PC-3 (cell line): Measurements from ENCODE around the gene ERN2. TPM values are rescaled to one million over a fixed set of nuclear protein-coding genes. Genes with fewer than 3 reads are reported as not detected.

Source experiments
- ATAC-seq: fragments of 200-7000 bp; cut with Tn5 transposase; 2 replicates; pipeline ENCODE4 v1.9.1; 2020; ENCODE audit warnings: mild to moderate bottlenecking, moderate library complexity
- BruUV-seq: library from RNA; stranded (reverse); fragments of 400-500 nt; replicated peaks from 2 replicates; lab custom pipeline; 2021; lab: Mats Ljungman, UMichigan
- CTCF ChIA-PET: fragments of 300-600 bp; sonication (Branson Sonifier 250); formaldehyde crosslinking; loops from one replicate; lab custom pipeline; 2022; ENCODE audit warnings: antibody characterized with exemption; lab: Charles Lee
- POLR2A ChIA-PET: fragments of 300-600 bp; sonication (Branson Sonifier 250); formaldehyde crosslinking; loops from one replicate; lab custom pipeline; 2022; ENCODE audit warnings: antibody characterized with exemption; ENCODE audit not compliant: unreplicated experiment; lab: Charles Lee
- DNase-seq: peaks from one replicate; pipeline ENCODE4 v3.0.0-alpha.2; 2015
- H2AFZ ChIP-seq: fragments of 300-600 bp; sonication (generic); 2 replicates; pipeline ENCODE4 v1.6.0; 2016; ENCODE audit warnings: antibody characterized with exemption, low read length
- H3F3A ChIP-seq: fragments of 300-600 bp; sonication (generic); one replicate; pipeline ENCODE4 v1.6.0; 2017; ENCODE audit warnings: antibody characterized with exemption, low read length, control low read depth, mild to moderate bottlenecking; ENCODE audit not compliant: unreplicated experiment
- H3K27ac ChIP-seq: fragments of 300-600 bp; sonication (generic); 2 replicates; pipeline ENCODE4 v1.5.1; 2016; ENCODE audit warnings: mild to moderate bottlenecking, low read length
- H3K27me3 ChIP-seq: fragments of 300-600 bp; sonication (generic); 2 replicates; pipeline ENCODE4 v1.6.1; 2016; ENCODE audit warnings: low read length, mixed read lengths
- H3K36me3 ChIP-seq: fragments of 300-600 bp; sonication (generic); 2 replicates; pipeline ENCODE4 v1.6.1; 2016; ENCODE audit warnings: low read depth, mixed run types, low read length, mixed read lengths
- H3K4me1 ChIP-seq: fragments of 300-600 bp; sonication (generic); 2 replicates; pipeline ENCODE4 v1.5.1; 2016; ENCODE audit warnings: low read length; ENCODE audit not compliant: insufficient read depth
- H3K4me2 ChIP-seq: fragments of 300-600 bp; sonication (generic); 2 replicates; pipeline ENCODE4 v1.6.0; 2016; ENCODE audit warnings: low read length
- H3K4me3 ChIP-seq: fragments of 300-600 bp; sonication (generic); 2 replicates; pipeline ENCODE4 v1.5.1; 2016; ENCODE audit warnings: mild to moderate bottlenecking, low read length, mixed read lengths
- H3K79me2 ChIP-seq: fragments of 300-600 bp; sonication (generic); 2 replicates; pipeline ENCODE4 v1.6.1; 2017; ENCODE audit warnings: low read length, mixed read lengths
- H3K9ac ChIP-seq: fragments of 300-600 bp; sonication (generic); 2 replicates; pipeline ENCODE4 v1.6.0; 2016; ENCODE audit warnings: mild to moderate bottlenecking, low read length
- H3K9me2 ChIP-seq: fragments of 300-600 bp; sonication (generic); replicated peaks from 2 replicates; pipeline ENCODE4 v1.6.1; 2016; ENCODE audit warnings: mixed run types, low read length, mixed read lengths
- H3K9me3 ChIP-seq: fragments of 300-600 bp; sonication (generic); 2 replicates; pipeline ENCODE4 v1.6.1; 2016; ENCODE audit warnings: low read length, mixed read lengths
- H4K20me1 ChIP-seq: fragments of 300-600 bp; sonication (generic); 2 replicates; pipeline ENCODE4 v1.6.1; 2016; ENCODE audit warnings: low read length, mixed read lengths
- CTCF ChIP-seq: fragments of 300-600 bp; sonication (generic); conservative IDR thresholded peaks from 2 replicates; pipeline ENCODE4 v1.5.1; 2017; ENCODE audit warnings: antibody characterized with exemption, low read depth, mild to moderate bottlenecking, low read length
- EZH2 ChIP-seq: fragments of 300-600 bp; sonication (generic); IDR thresholded peaks from one replicate; pipeline ENCODE4 v1.6.1; 2017; ENCODE audit warnings: antibody characterized with exemption, mild to moderate bottlenecking, low read length; ENCODE audit not compliant: unreplicated experiment
- EZH2phosphoT487 ChIP-seq: fragments of 300-600 bp; sonication (generic); IDR thresholded peaks from 2 replicates; pipeline ENCODE4 v1.6.1; 2018; ENCODE audit warnings: mild to moderate bottlenecking, antibody characterized with exemption, low read length, borderline replicate concordance
- intact Hi-C: fragments of 100-400 bp; cut with micrococcal nuclease; formaldehyde crosslinking; loops from 2 replicates; pipeline ENCODE4 v1.9.0; 2023
- total RNA-seq: library from RNA; depleted of rRNA; stranded (reverse); fragments of >200 nt; gene quantifications from 2 replicates; pipeline ENCODE4 v1.2.3, GENCODE V29; 2014

ERN2 gene
- total RNA-seq, 1 experiment from 2014 or later = not detected

- Histone ChIP-seq H3K27me3 (no peaks in the 10 kb centered on the region), H3K4me2 (peak within 1 kb of the TSS; percentile 91), H3K9me2 (no peaks in the 10 kb centered on the region), H3K4me3 (peak within 1 kb of the TSS; percentile 100), H3K36me3 (peaks cover 19% of the 10 kb centered on the region; the same call in 1 of the 2 replicates), H4K20me1 (peaks cover 11% of the 10 kb centered on the region; the same call in 1 of the 2 replicates), H3K9ac (peak within 1 kb of the TSS; percentile 89), H3K9me3 (no peaks in the 10 kb centered on the region), H3F3A (no peaks in the 10 kb centered on the region), H2AFZ (peak within 1 kb of the TSS; percentile 82), H3K79me2 (peaks cover 44% of the 10 kb centered on the region), H3K4me1 (peaks cover 23% of the 10 kb centered on the region), H3K27ac (peak within 1 kb of the TSS; percentile 70)
- CTCF ChIA-PET = interaction anchor here (0.6 to 1.4 kb wide), 3 partner anchors 9 to 332 kb away, joined by 3 to 4 read pairs (median 3); no protein-coding TSS in a partner anchor
- DNase-seq (peak; percentile 89), ATAC-seq (peak; percentile 89)
- POLR2A ChIA-PET = no interaction called here
- intact Hi-C loops = loop anchor here (1.0 to 5.0 kb wide), 2 partner anchors 8 to 359 kb away; no protein-coding TSS in a partner anchor
- TSS peak; percentile 54 for BruUV-seq
- TF ChIP-seq EZH2phosphoT487 (no peak), EZH2 (no peak), CTCF (peak; percentile 42; the same call in 1 of the 2 replicates)
Observed at GRCh38 chr16:23678430-23679273, 34.4 kb downstream of the ERN2 start, which contains the start of gene PLK1. Gene PLK1, plus strand, starts transcription at chr16:23678889. Its CDS starts 44 bp downstream, at chr16:23678933.

GRCh38 chr16:23676924-23677480 lies 36.0 kb downstream of the ERN2 start:
- H3K9me2 ChIP-seq = no peaks in the 10 kb centered on the region
- H3K9me3 ChIP-seq = no peaks in the 10 kb centered on the region
- TF ChIP-seq CTCF (no peak), EZH2 (no peak), EZH2phosphoT487 (no peak)
- peak overlapping the region; percentile 28; the same call in 1 of the 2 replicates for H3K27ac ChIP-seq
- H3K9ac ChIP-seq = no peak overlapping the region
- peaks cover 34% of the 10 kb centered on the region for H3K79me2 ChIP-seq
- H3K4me3 ChIP-seq = no peak overlapping the region
- no TSS peak for BruUV-seq
- H3K4me2 ChIP-seq = no peak overlapping the region
- no peaks in the 10 kb centered on the region for H3K27me3 ChIP-seq
- H3F3A ChIP-seq = no peaks in the 10 kb centered on the region
- ChIA-PET CTCF (interaction anchor here (1.4 kb wide), 1 partner anchor 333 kb away, joined by 3 read pairs; no protein-coding TSS in a partner anchor), POLR2A (no interaction called here)
- intact Hi-C loops = loop anchor here (5.0 kb wide), 1 partner anchor 360 kb away; no protein-coding TSS in a partner anchor
- DNase-seq = peak; percentile 33
- ATAC-seq = no peak
- peaks cover 23% of the 10 kb centered on the region for H3K4me1 ChIP-seq
- H4K20me1 ChIP-seq = peaks cover 11% of the 10 kb centered on the region; the same call in 1 of the 2 replicates
- H3K36me3 ChIP-seq = peaks cover 21% of the 10 kb centered on the region; the same call in 1 of the 2 replicates
- H2AFZ ChIP-seq = no peak overlapping the region
